GM10248 (cell line): ENCODE measurements around the gene IGF2R.
"Not testable (repeated sequence)": the region's sequence is repeated elsewhere in the genome, so short reads cannot be mapped to it uniquely, and the experiment has no call there.

Experiments
- CTCF ChIA-PET: fragments of 300-600 bp; sonication (Branson Sonifier 250); formaldehyde crosslinking; extraction: SDS; loops from one replicate; lab custom pipeline; 2021; ENCODE audit warnings: antibody characterized with exemption; lab: Yijun Ruan, JAX
- POLR2A ChIA-PET: fragments of 350-650 bp; sonication (Branson Sonifier 250); formaldehyde crosslinking; extraction: SDS; loops from one replicate; lab custom pipeline; 2020; ENCODE audit warnings: antibody characterized with exemption; lab: Yijun Ruan, JAX
- DNase-seq: peaks from one replicate; pipeline ENCODE4 v3.0.0; 2012; ENCODE audit errors: extremely low spot score
- TF ChIP-seq, protein P1 (sequence below): IDR thresholded peaks from 2 replicates; pipeline ENCODE4 v1.5.1; 2012; ENCODE audit warnings: mild to moderate bottlenecking, low read depth; ENCODE audit errors: extremely low read depth, missing control alignments, control extremely low read depth

The IGF2R gene

GRCh38 chr6:160130729-160131484 lies 162.0 kb downstream of the IGF2R start:
- TF ChIP-seq, protein P1, sequence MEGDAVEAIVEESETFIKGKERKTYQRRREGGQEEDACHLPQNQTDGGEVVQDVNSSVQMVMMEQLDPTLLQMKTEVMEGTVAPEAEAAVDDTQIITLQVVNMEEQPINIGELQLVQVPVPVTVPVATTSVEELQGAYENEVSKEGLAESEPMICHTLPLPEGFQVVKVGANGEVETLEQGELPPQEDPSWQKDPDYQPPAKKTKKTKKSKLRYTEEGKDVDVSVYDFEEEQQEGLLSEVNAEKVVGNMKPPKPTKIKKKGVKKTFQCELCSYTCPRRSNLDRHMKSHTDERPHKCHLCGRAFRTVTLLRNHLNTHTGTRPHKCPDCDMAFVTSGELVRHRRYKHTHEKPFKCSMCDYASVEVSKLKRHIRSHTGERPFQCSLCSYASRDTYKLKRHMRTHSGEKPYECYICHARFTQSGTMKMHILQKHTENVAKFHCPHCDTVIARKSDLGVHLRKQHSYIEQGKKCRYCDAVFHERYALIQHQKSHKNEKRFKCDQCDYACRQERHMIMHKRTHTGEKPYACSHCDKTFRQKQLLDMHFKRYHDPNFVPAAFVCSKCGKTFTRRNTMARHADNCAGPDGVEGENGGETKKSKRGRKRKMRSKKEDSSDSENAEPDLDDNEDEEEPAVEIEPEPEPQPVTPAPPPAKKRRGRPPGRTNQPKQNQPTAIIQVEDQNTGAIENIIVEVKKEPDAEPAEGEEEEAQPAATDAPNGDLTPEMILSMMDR: no peak
- no peak for DNase-seq
- POLR2A ChIA-PET: no interaction called here
- CTCF ChIA-PET: no interaction called here

- ChIA-PET POLR2A (interaction anchor here (0.6 kb wide), 1 partner anchor 304 kb away, joined by 4 read pairs; no protein-coding TSS in a partner anchor), CTCF (interaction anchor here (1.2 kb wide), 1 partner anchor 402 kb away, joined by 3 read pairs; no protein-coding TSS in a partner anchor)
- no peak for DNase-seq
- TF ChIP-seq, protein P1: no peak
Observed at GRCh38 chr6:160131636-160132296, 162.9 kb downstream of the IGF2R start.

DNA sequence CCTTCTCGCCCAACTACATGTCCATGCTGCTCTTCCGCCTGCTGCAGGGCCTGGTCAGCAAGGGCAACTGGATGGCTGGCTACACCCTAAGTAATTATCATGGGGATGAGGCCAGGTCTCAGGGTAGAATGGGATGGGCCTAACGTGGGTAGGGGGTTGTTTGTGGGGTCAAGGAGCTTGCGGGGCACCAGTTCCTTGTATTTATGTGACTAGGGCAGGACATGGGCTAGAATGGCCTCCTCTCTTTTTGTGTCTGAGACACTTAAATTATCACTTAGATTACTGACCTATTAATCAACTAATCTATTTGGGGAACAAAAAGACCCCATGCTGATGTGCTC lies 163.4 kb downstream of the IGF2R start:
- TF ChIP-seq, protein P1: no peak
- ChIA-PET POLR2A (interaction anchor here (0.6 kb wide), 1 partner anchor 305 kb away, joined by 4 read pairs; no protein-coding TSS in a partner anchor), CTCF (interaction anchor here (1.2 kb wide), 1 partner anchor 401 kb away, joined by 3 read pairs; no protein-coding TSS in a partner anchor)
- DNase-seq: no peak

DNA sequence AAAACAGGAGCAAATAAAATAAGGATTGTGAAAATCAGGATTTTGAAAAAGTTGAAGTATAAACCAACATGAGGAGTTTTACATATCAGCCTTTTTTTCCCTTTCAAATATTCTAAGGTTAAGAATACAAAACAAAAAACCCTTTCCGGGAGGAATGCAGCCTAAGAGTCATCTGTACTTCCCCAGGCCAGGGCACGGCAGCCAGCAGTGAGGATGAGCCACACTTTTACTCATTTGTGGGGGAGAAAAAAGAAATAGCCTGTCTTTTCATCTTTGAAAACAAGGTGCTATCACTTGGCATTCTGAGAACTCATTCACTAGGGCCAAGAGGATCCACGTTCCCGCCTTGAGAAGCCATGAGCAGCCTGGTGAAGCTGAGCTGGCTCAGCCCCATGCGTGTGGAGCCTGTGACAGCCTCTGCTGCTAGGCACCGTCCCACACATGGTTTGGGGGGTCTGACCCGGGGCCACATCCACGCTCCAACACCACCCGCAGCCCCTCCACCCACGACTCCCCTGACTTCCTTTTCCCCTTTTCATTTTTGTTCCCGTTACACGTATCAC lies 164.0 kb downstream of the IGF2R start:
- ChIA-PET POLR2A (no interaction called here), CTCF (interaction anchor here (1.2 to 2.2 kb wide), 2 partner anchors 323 to 401 kb away, joined by 3 to 8 read pairs; no protein-coding TSS in a partner anchor)
- DNase-seq: no peak
- TF ChIP-seq, protein P1: no peak

GRCh38 chr6:160133441-160134336 lies 164.8 kb downstream of the IGF2R start:
- TF ChIP-seq, protein P1: no peak
- no peak for DNase-seq
- ChIA-PET POLR2A (no interaction called here), CTCF (interaction anchor here (1.0 to 2.2 kb wide), 3 partner anchors 20 to 400 kb away, joined by 4 to 8 read pairs (median 5); no protein-coding TSS in a partner anchor)

DNA sequence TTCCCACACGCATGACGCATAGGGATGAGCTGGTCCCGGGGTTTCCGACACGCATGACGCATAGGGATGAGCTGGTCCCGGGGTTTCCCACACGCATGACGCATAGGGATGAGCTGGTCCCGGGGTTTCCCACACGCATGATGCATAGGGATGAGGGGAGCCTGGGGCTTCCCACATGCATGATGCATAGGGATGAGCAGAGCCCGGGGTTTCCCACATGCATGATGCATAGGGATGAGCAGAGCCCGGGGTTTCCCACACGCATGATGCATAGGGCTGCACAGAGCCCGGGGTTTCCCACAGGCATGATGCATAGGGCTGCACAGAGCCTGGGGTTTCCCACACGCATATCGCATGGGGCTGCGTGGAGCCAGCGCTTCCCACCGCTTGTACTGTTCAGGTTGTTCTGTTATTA lies 165.5 kb downstream of the IGF2R start:
- POLR2A ChIA-PET, DNase-seq: not testable (repeated sequence)
- CTCF ChIA-PET: interaction anchor here (1.0 to 2.2 kb wide), 3 partner anchors 19 to 399 kb away, joined by 4 to 8 read pairs (median 5); no protein-coding TSS in a partner anchor
